Measurements from ENCODE around the gene PSMB10. TPM values are rescaled to one million over a fixed set of nuclear protein-coding genes. Genes with fewer than 3 reads are reported as not detected.
A peak's percentile ranks its signal among the peaks of the same experiment; 100 is the strongest.

The PSMB10 gene
- total RNA-seq (2022), result 79.3 and 103 TPM in 2 replicates
- percentile 64 among the genes with signal in this experiment for Bru-seq, nascent RNA
- BruChase-seq, experiment 1, labeled RNA remaining after a 6-hour chase, result percentile 74 among the genes with signal in this experiment
- percentile 70 among the genes with signal in this experiment for BruChase-seq, experiment 2, labeled RNA remaining after a 2-hour chase
- long read RNA-seq, transcript PSMB10-203 (4 exons, 591 nt), result minor isoform, 12 of 148 reads
- long read RNA-seq, transcript PSMB10-201 (8 exons, 1,218 nt), result major isoform, 106 of 148 reads
- long read RNA-seq, partial matches to known transcripts, result 15 of 148 reads
- long read RNA-seq, other reads (novel, unspliced or antisense), result 15 of 148 reads

DNA sequence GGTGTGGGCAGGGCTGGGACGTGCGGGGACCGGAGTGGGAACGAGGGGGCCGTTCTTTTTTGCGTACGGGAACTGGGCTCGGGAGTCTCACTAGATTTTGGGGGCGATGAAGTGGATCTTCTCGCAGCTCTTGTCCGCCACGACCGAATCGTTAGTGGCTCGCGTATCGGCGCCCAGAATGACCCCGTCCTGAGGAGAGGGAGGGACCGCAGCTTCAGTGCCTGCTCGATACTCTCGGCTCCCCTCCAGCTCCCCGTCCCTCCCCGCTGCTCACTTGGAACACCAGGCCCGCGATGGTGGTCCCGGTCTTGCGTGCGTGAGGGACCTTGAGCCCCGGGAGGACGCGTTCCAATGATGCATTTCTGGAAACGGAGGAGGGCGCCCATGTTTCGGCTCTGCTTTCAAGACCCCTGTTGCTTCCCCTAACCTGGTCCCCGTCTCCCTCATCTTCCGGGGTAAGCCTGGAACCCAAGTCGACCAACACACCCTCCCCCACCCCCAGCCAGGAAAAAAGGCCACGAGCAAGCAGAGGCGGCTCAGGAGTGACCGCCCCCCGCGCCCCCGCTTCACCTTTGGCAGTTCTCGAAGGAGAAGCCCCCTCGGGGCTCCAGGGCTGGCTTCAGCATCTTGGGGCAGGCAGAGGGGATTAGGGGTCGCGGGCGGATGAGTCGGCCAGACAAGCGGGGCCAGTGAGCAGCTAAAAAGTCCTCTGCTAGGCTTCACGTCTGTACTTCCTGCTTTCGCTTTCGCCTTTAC, at the start of gene PSMB10:
Gene PSMB10, minus strand, starts transcription at position 727 of the 756 bp plus-strand sequence. Its CDS starts 101 bp downstream, at position 626.
- H3K27me3 Mint-ChIP-seq (ENCODE audit: unreplicated experiment), result no peaks in the 10 kb centered on the region
- H3K36me3 Mint-ChIP-seq (ENCODE audit: insufficient read depth, unreplicated experiment), result peaks cover 83% of the 10 kb centered on the region
- BruUV-seq (replicated peaks), result TSS peak; percentile 75
- DNase-seq, result peak; percentile 60
- CTCF ChIA-PET, result interaction anchor here (0.7 to 1.7 kb wide), 9 partner anchors 16 to 460 kb away, joined by 3 to 8 read pairs (median 4); partner anchors contain the start of genes NFATC3, RANBP10 and TSNAXIP1
- H3K4me3 Mint-ChIP-seq (ENCODE audit: low read depth, unreplicated experiment), result peak within 1 kb of the TSS; percentile 87
- intact Hi-C loops (cut with micrococcal nuclease; ENCODE audit: unreplicated experiment), result no loop called here
- no peaks in the 10 kb centered on the region for H3K9me3 Mint-ChIP-seq (ENCODE audit: low read depth, unreplicated experiment)
- H3K4me1 Mint-ChIP-seq (ENCODE audit: low read depth, unreplicated experiment), result peaks cover 26% of the 10 kb centered on the region
- peak within 1 kb of the TSS; percentile 92 for H3K27ac Mint-ChIP-seq (ENCODE audit: unreplicated experiment)
- TF ChIP-seq, protein P1, sequence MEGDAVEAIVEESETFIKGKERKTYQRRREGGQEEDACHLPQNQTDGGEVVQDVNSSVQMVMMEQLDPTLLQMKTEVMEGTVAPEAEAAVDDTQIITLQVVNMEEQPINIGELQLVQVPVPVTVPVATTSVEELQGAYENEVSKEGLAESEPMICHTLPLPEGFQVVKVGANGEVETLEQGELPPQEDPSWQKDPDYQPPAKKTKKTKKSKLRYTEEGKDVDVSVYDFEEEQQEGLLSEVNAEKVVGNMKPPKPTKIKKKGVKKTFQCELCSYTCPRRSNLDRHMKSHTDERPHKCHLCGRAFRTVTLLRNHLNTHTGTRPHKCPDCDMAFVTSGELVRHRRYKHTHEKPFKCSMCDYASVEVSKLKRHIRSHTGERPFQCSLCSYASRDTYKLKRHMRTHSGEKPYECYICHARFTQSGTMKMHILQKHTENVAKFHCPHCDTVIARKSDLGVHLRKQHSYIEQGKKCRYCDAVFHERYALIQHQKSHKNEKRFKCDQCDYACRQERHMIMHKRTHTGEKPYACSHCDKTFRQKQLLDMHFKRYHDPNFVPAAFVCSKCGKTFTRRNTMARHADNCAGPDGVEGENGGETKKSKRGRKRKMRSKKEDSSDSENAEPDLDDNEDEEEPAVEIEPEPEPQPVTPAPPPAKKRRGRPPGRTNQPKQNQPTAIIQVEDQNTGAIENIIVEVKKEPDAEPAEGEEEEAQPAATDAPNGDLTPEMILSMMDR (IDR thresholded peaks at IDR 0.05; ENCODE audit: unreplicated experiment), result no peak

DNA sequence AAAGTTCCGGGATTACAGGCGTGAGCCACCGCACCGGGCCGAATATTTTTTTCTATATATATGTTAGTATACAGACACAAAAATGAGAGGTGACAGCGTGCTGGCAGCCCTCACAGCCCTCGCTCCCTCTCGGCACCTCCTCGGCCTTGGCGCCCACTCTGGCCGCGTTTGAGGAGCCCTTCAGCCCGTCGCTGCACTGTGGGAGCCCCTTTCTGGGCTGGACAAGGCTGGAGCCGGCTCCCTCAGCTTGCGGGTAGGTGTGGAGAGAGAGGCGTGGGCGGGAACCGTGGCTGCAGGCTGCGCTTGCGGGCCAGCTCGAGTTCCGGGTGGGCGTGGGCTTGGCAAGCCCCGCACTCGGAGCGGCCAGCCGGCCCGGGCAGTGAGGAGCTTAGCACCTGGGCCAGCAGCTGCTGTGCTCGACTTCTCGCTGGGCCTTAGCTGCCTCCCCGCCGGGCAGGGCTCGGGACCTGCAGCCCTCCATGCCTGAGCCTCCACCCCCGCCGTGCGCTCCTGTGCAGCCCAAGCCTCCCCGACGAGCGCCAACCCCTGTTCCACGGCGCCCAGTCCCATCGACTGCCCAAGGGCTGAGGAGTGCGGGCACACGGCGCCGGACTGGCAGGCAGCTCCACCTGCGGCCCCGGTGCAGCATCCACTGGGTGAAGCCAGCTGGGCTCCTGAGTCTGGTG, 45.5 kb upstream of the PSMB10 start:
- Mint-ChIP-seq H3K27me3 (ENCODE audit: unreplicated experiment) (peaks cover 20% of the 10 kb centered on the region), H3K36me3 (ENCODE audit: insufficient read depth, unreplicated experiment) (no peaks in the 10 kb centered on the region), H3K4me1 (ENCODE audit: low read depth, unreplicated experiment) (peaks cover 7% of the 10 kb centered on the region), H3K4me3 (ENCODE audit: low read depth, unreplicated experiment) (no peak overlapping the region), H3K27ac (ENCODE audit: unreplicated experiment) (no peak overlapping the region), H3K9me3 (ENCODE audit: low read depth, unreplicated experiment) (no peaks in the 10 kb centered on the region)
- intact Hi-C loops (cut with micrococcal nuclease; ENCODE audit: unreplicated experiment), result no loop called here
- CTCF ChIA-PET, result interaction anchor here (0.6 kb wide), 1 partner anchor 12 kb away, joined by 5 read pairs; no protein-coding TSS in a partner anchor
- DNase-seq, result no peak
- BruUV-seq (replicated peaks), result no TSS peak
- TF ChIP-seq, protein P1 (IDR thresholded peaks at IDR 0.05; ENCODE audit: unreplicated experiment), result no peak

DNA sequence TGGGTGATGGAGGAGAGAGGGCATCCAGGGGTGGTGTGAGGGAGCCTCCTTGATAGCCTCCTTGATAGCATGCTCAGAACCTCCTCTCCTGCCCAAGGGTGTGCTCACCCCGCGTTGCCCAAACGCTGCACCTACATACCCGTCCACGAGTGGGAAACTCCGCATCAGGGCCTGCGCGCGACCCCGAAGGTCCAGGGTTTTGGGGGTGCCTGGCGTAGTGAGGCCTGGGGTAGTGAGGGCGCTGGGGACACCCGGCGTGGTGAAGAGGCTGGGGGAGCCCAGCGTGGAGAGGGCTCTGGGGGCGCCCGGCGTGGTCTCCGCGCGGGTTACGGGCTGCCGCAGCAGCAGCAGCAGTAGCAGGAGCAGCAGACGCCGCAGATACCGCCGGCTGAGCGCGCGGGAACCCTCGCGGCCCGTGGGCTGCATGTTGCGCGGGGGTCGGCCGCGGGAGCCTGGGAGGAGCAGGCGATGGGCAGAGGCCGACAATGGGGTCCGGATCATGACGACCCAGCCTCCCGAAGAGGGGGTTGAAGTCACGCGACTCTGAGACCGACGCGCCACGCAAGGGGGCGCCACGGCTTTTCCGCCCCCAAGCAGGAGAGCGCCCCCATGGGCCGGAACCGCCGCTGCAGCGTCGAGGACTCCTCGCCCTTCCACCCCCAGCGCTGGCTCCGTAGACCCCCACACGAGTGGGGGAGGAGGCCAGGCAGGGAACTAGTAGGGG, 43.5 kb upstream of the PSMB10 start, which contains the start of gene DPEP3:
Gene DPEP3, minus strand, starts transcription at position 545 of the 724 bp plus-strand sequence. Its CDS starts 119 bp downstream, at position 426.
- H3K27me3 Mint-ChIP-seq (ENCODE audit: unreplicated experiment), result peaks cover 39% of the 10 kb centered on the region
- peaks cover 6% of the 10 kb centered on the region for H3K4me1 Mint-ChIP-seq (ENCODE audit: low read depth, unreplicated experiment)
- TF ChIP-seq, protein P1 (IDR thresholded peaks at IDR 0.05; ENCODE audit: unreplicated experiment), result no peak
- CTCF ChIA-PET, result no interaction called here
- DNase-seq, result no peak
- H3K36me3 Mint-ChIP-seq (ENCODE audit: insufficient read depth, unreplicated experiment), result no peaks in the 10 kb centered on the region
- H3K4me3 Mint-ChIP-seq (ENCODE audit: low read depth, unreplicated experiment), result no peak within 1 kb of the TSS
- H3K9me3 Mint-ChIP-seq (ENCODE audit: low read depth, unreplicated experiment), result no peaks in the 10 kb centered on the region
- no peak within 1 kb of the TSS for H3K27ac Mint-ChIP-seq (ENCODE audit: unreplicated experiment)
- BruUV-seq (replicated peaks), result no TSS peak
- intact Hi-C loops (cut with micrococcal nuclease; ENCODE audit: unreplicated experiment), result no loop called here

Data from Calu3 (cell line).